IMR-90 (cell line): ENCODE measurements around the gene CYTH1. TPM values are rescaled to one million over a fixed set of nuclear protein-coding genes. Genes with fewer than 3 reads are reported as not detected.

Experiments used
- ATAC-seq: fragments of 200-7000 bp; cut with Tn5 transposase; 2 replicates; pipeline ENCODE4 v1.9.1; 2020; ENCODE audit warnings: low read depth, mild to moderate bottlenecking, moderate library complexity
- BruUV-seq: library from RNA; stranded (reverse); fragments of 400-500 nt; replicated peaks from 2 replicates; lab custom pipeline; 2021; lab: Mats Ljungman, UMichigan
- CTCF ChIA-PET: fragments of 300-600 bp; formaldehyde crosslinking; extraction: SDS; loops from one replicate; lab custom pipeline; 2021; ENCODE audit warnings: antibody characterized with exemption; lab: Yijun Ruan, JAX
- POLR2A ChIA-PET: fragments of 300-600 bp; sonication (Branson Sonifier 250); formaldehyde crosslinking; loops from one replicate; lab custom pipeline; 2022; ENCODE audit warnings: antibody characterized with exemption; ENCODE audit not compliant: unreplicated experiment; lab: Charles Lee
- DNase-seq: peaks from one replicate; pipeline ENCODE4 v3.0.0; 2013
- H2AFZ ChIP-seq: replicated peaks from 2 replicates; pipeline ENCODE3; 2013; ENCODE audit warnings: low read length, mild to moderate bottlenecking; ENCODE audit not compliant: poor library complexity
- H2AK5ac ChIP-seq: 2 replicates; pipeline ENCODE4 v1.6.1; 2013; ENCODE audit warnings: low read depth, low read length, inconsistent platforms
- H2AK9ac ChIP-seq: replicated peaks from 2 replicates; pipeline ENCODE3; 2013; ENCODE audit warnings: mild to moderate bottlenecking, low read depth, low read length, moderate library complexity; ENCODE audit not compliant: poor library complexity
- H2BK120ac ChIP-seq: 2 replicates; pipeline ENCODE4 v1.6.1; 2013; ENCODE audit warnings: low read depth, low read length, inconsistent platforms
- H2BK15ac ChIP-seq: 3 replicates; pipeline ENCODE4 v1.6.1; 2013; ENCODE audit warnings: low read depth, low read length, inconsistent platforms
- H2BK20ac ChIP-seq: 2 replicates; pipeline ENCODE4 v1.6.1; 2013; ENCODE audit warnings: low read depth, mild to moderate bottlenecking, inconsistent platforms, low read length, moderate library complexity
- H2BK5ac ChIP-seq: 2 replicates; pipeline ENCODE4 v1.6.1; 2013; ENCODE audit warnings: mild to moderate bottlenecking, low read depth, low read length, inconsistent platforms; ENCODE audit not compliant: poor library complexity, severe bottlenecking
- H3K14ac ChIP-seq: replicated peaks from 2 replicates; pipeline ENCODE4 v1.6.1; 2013; ENCODE audit warnings: low read depth, low read length, inconsistent platforms
- H3K18ac ChIP-seq: 2 replicates; pipeline ENCODE4 v1.6.1; 2013; ENCODE audit warnings: low read depth, low read length, control low read depth
- H3K23ac ChIP-seq: 2 replicates; pipeline ENCODE4 v1.6.1; 2013; ENCODE audit warnings: low read depth, low read length, inconsistent platforms
- H3K27ac ChIP-seq: 2 replicates; pipeline ENCODE4 v1.5.1; 2013; ENCODE audit warnings: mild to moderate bottlenecking, control low read depth, low read length; ENCODE audit not compliant: insufficient read depth
- H3K27me3 ChIP-seq: 2 replicates; pipeline ENCODE4 v1.6.1; 2013; ENCODE audit warnings: low read length; ENCODE audit not compliant: control insufficient read depth, insufficient read depth
- H3K36me3 ChIP-seq: 2 replicates; pipeline ENCODE4 v1.6.1; 2013; ENCODE audit warnings: low read length, mixed read lengths; ENCODE audit not compliant: control insufficient read depth, insufficient read depth
- H3K4ac ChIP-seq: 2 replicates; pipeline ENCODE4 v1.6.1; 2013; ENCODE audit warnings: low read depth, low read length, inconsistent platforms
- H3K4me1 ChIP-seq: 2 replicates; pipeline ENCODE4 v1.6.1; 2013; ENCODE audit warnings: low read length, mixed read lengths; ENCODE audit not compliant: control insufficient read depth, insufficient read depth
- H3K4me2 ChIP-seq: 2 replicates; pipeline ENCODE4 v1.6.1; 2013; ENCODE audit warnings: low read depth, mild to moderate bottlenecking, control low read depth, low read length, moderate library complexity
- H3K4me3 ChIP-seq: 2 replicates; pipeline ENCODE4 v1.5.1; 2013; ENCODE audit warnings: low read depth, mild to moderate bottlenecking, control low read depth, low read length, moderate library complexity; ENCODE audit not compliant: insufficient read depth
- H3K56ac ChIP-seq: 2 replicates; pipeline ENCODE4 v1.6.1; 2013; ENCODE audit warnings: low read length, inconsistent platforms; ENCODE audit not compliant: insufficient read depth; ENCODE audit errors: extremely low read depth
- H3K79me1 ChIP-seq, 2 experiments: 2 replicates each; pipeline ENCODE4 v1.6.1; 2013; ENCODE audit warnings: low read length in 2 of 2, inconsistent platforms in 1 of 2, low read depth in 1 of 2
- H3K9ac ChIP-seq: 2 replicates; pipeline ENCODE4 v1.6.1; 2013; ENCODE audit warnings: low read depth, low read length, control low read depth
- H3K9me1 ChIP-seq: 2 replicates; pipeline ENCODE4 v1.6.1; 2013; ENCODE audit warnings: low read length, inconsistent platforms; ENCODE audit not compliant: insufficient read depth
- H3K9me3 ChIP-seq: 2 replicates; pipeline ENCODE4 v1.6.1; 2013; ENCODE audit warnings: low read length; ENCODE audit not compliant: control insufficient read depth, insufficient read depth
- H4K20me1 ChIP-seq: 2 replicates; pipeline ENCODE4 v1.6.1; 2013; ENCODE audit warnings: low read length, inconsistent platforms; ENCODE audit not compliant: insufficient read depth
- H4K5ac ChIP-seq: 2 replicates; pipeline ENCODE4 v1.6.1; 2013; ENCODE audit warnings: mild to moderate bottlenecking, low read depth, low read length, control low read depth
- H4K8ac ChIP-seq, 2 experiments: 2 replicates each; pipeline ENCODE4 v1.6.1; 2013; ENCODE audit warnings: low read depth in 2 of 2, low read length in 2 of 2, control low read depth in 1 of 2, inconsistent platforms in 1 of 2
- H4K91ac ChIP-seq: 2 replicates; pipeline ENCODE4 v1.6.1; 2013; ENCODE audit warnings: low read depth, low read length, inconsistent platforms; ENCODE audit not compliant: insufficient read depth
- MAFK ChIP-seq: IDR thresholded peaks from 2 replicates; pipeline ENCODE4 v1.6.1; 2012; ENCODE audit warnings: low read depth, low read length, improper control_type of control experiment
- RAD21 ChIP-seq: IDR thresholded peaks from 2 replicates; pipeline ENCODE4 v1.6.1; 2012; ENCODE audit warnings: low read length, improper control_type of control experiment
- WGBS, 2 experiments: methylation state at CpG; one replicate each; pipeline versions ENCODE4 v1.1.5 to v1.1.7; 2013; ENCODE audit warnings: missing lambda C conversion rate in 2 of 2; ENCODE audit not compliant: insufficient read length in 1 of 2; ENCODE audit errors: extremely low coverage in 2 of 2; 5-methylcytosine and 5-hydroxymethylcytosine counted together
- dilution Hi-C: fragments of 300-500 bp; cut with HindIII; formaldehyde crosslinking; loops from one replicate; pipeline ENCODE4 v1.14.3; 2018; ENCODE audit warnings: low sequenced_read_pairs; ENCODE audit not compliant: unreplicated experiment
- in situ Hi-C: fragments of 300-500 bp; cut with MboI; formaldehyde crosslinking; loops from 3 replicates; pipeline ENCODE4 v1.14.3; 2019; ENCODE audit warnings: low sequenced_read_pairs, inconsistent platforms, mixed read lengths
- intact Hi-C: fragments of 100-400 bp; cut with micrococcal nuclease; formaldehyde crosslinking; loops from 2 replicates; pipeline ENCODE4 v1.10.0; 2022
- polyA plus RNA-seq, 3 experiments: library from polyadenylated mRNA; depleted of rRNA; stranded (reverse); fragments of >200 nt; gene quantifications; 2 replicates each; pipeline ENCODE4 v1.2.3, GENCODE V29; 2012; ENCODE audit warnings: low replicate concordance in 1 of 3
- total RNA-seq: library from RNA; depleted of rRNA; stranded (reverse); fragments of >200 nt; gene quantifications from 2 replicates; pipeline ENCODE4 v1.2.3, GENCODE V29; 2012

Gene CYTH1
- total and polyA plus RNA-seq, 2 of the 4 experiments (the other 2 are of a cell fraction) = 7.9 to 12.4 TPM

- H3K14ac ChIP-seq = no peak overlapping the region
- H3K4me3 ChIP-seq = no peak overlapping the region
- peaks cover 5% of the 10 kb centered on the region for H3K4me1 ChIP-seq
- no peak overlapping the region for H4K91ac ChIP-seq
- dilution Hi-C loops (no loop called here), in situ Hi-C loops (no loop called here), intact Hi-C loops (no loop called here)
- H3K4me2 ChIP-seq = no peak overlapping the region
- BruUV-seq = no TSS peak
- no peak overlapping the region for H2AK9ac ChIP-seq
- H2BK20ac ChIP-seq = no peak overlapping the region
- H3K9me1 ChIP-seq = peaks cover 6% of the 10 kb centered on the region
- no peak overlapping the region for H4K8ac ChIP-seq
- DNase-seq = no peak
- H2BK15ac ChIP-seq = no peak overlapping the region
- H2BK120ac ChIP-seq = no peak overlapping the region
- ATAC-seq = no peak
- peaks cover 33 to 74% of the 10 kb centered on the region in 2 experiments for H3K79me1 ChIP-seq
- peaks cover 74% of the 10 kb centered on the region for H3K36me3 ChIP-seq
- H3K9ac ChIP-seq = no peak overlapping the region
- H3K9me3 ChIP-seq = no peaks in the 10 kb centered on the region
- H4K20me1 ChIP-seq = no peaks in the 10 kb centered on the region; the same call in 1 of the 2 replicates
- no peak overlapping the region for H2AK5ac ChIP-seq
- CTCF ChIA-PET = no interaction called here
- WGBS, 2 experiments = 93% methylated on average over 3 of the region's 6 CpGs; no CpG with 5 or more reads in 1 of the 2 experiments
- no peaks in the 10 kb centered on the region for H3K27me3 ChIP-seq
- no peak overlapping the region for H3K27ac ChIP-seq
- H3K18ac ChIP-seq = no peak overlapping the region
- no peak overlapping the region for H4K5ac ChIP-seq
- no peak overlapping the region for H3K23ac ChIP-seq
- H2BK5ac ChIP-seq = no peak overlapping the region
- POLR2A ChIA-PET = no interaction called here
- peak; percentile 86 for TF ChIP-seq MAFK
- no peak for TF ChIP-seq RAD21
- no peak overlapping the region for H3K56ac ChIP-seq
- no peak overlapping the region for H2AFZ ChIP-seq
- H3K4ac ChIP-seq = no peak overlapping the region
These were observed 35.0 kb upstream of the CYTH1 start for GRCh38 chr17:78817123-78817522.
